Adrenal gland (tissue), 5 donors: ENCODE data around the gene DAZAP2.

Experiments used
- POLR2A ChIP-seq, 2 donors: fragments of 450-650 bp; IDR thresholded peaks; one replicate each; pipeline ENCODE4 v1.6.1; 2017; ENCODE audit warnings: antibody characterized with exemption in 2 of 2, mild to moderate bottlenecking in 2 of 2, moderate library complexity in 1 of 2
- TF ChIP-seq, protein P1 (sequence below), 6 experiments: fragments of 450-650 bp in 4 of 6; fragments of 200-600 bp in 2 of 6; sonication (generic) in 1 of 6; IDR thresholded peaks; 1 replicate in 5 of 6; 2 replicates in 1 of 6; pipeline versions ENCODE4 v1.5.1 to v1.8.0; 2016 to 2021; ENCODE audit warnings: antibody characterized with exemption in 6 of 6, mild to moderate bottlenecking in 2 of 6, moderate library complexity in 1 of 6
- donor health status: DM: no; HTN: no; CAD: no.

DNA sequence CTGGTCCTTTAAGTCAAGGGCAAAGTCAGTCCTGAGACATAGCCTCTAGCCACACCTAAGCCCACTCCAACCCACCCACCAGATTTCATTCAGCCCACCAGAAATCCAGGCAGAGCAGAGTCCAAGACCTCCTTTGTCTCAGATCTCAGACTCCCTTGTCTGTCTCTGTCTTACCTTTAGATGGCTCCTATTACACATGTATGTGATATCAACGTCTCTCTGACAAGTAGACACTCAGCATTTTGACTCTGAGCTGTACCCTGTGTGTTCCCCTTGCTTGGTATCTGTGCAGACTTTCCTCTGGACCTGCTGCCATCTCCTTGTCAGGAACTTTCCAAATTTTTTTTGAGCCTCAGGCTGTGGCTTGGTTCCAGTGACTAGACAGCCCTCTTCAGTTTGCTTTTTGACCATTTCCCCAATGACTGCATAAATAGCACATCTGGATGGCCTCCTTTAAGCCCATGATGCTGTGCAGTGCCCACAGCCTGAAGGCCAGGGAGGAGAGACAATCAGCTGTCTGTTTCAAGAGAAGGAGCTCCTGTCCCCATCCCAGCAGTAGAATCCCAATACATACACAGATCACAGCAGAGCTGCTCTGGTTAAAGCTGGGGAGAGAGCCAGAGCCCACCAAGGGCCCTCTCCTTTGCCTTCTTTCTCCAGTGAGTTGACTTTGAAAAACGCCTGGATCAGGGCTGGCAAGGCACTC is 27.8 kb upstream of the DAZAP2 start:
- no peak for TF ChIP-seq POLR2A (IDR thresholded peaks at IDR 0.05)
- TF ChIP-seq, protein P1, sequence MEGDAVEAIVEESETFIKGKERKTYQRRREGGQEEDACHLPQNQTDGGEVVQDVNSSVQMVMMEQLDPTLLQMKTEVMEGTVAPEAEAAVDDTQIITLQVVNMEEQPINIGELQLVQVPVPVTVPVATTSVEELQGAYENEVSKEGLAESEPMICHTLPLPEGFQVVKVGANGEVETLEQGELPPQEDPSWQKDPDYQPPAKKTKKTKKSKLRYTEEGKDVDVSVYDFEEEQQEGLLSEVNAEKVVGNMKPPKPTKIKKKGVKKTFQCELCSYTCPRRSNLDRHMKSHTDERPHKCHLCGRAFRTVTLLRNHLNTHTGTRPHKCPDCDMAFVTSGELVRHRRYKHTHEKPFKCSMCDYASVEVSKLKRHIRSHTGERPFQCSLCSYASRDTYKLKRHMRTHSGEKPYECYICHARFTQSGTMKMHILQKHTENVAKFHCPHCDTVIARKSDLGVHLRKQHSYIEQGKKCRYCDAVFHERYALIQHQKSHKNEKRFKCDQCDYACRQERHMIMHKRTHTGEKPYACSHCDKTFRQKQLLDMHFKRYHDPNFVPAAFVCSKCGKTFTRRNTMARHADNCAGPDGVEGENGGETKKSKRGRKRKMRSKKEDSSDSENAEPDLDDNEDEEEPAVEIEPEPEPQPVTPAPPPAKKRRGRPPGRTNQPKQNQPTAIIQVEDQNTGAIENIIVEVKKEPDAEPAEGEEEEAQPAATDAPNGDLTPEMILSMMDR (IDR thresholded peaks at IDR 0.05) = no peak
